ENCODE results near the gene COL10A1.

DNA sequence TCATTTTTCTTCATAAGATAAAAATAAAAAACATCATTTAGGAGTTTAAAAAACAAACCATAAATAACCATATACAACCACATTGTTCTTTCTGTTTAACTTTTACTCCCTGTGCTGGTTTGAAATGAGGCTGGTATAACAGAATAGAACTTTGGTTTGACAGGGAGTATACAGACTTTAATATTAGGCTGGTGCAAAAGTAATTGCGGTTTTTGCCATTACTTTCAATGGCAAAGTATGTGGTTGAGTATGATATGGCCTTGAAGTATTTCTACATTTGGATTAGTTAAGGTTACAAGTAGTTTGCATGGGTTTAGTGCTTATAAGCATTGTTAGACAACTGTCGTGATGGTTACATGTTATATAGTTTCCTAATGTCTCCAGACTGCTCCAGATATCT, 29.0 kb upstream of the COL10A1 start:
- TF ChIP-seq, protein P1, sequence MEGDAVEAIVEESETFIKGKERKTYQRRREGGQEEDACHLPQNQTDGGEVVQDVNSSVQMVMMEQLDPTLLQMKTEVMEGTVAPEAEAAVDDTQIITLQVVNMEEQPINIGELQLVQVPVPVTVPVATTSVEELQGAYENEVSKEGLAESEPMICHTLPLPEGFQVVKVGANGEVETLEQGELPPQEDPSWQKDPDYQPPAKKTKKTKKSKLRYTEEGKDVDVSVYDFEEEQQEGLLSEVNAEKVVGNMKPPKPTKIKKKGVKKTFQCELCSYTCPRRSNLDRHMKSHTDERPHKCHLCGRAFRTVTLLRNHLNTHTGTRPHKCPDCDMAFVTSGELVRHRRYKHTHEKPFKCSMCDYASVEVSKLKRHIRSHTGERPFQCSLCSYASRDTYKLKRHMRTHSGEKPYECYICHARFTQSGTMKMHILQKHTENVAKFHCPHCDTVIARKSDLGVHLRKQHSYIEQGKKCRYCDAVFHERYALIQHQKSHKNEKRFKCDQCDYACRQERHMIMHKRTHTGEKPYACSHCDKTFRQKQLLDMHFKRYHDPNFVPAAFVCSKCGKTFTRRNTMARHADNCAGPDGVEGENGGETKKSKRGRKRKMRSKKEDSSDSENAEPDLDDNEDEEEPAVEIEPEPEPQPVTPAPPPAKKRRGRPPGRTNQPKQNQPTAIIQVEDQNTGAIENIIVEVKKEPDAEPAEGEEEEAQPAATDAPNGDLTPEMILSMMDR (IDR thresholded peaks at IDR 0.05; ENCODE audit: borderline replicate concordance, extremely low read depth, low read length, poor library complexity, severe bottlenecking): no peak
- no peak for TF ChIP-seq EZH2 (IDR thresholded peaks at IDR 0.05; ENCODE audit: borderline replicate concordance, low read depth, low read length, severe bottlenecking)
